ENCODE measurements around the gene ATG5. TPM values are rescaled to one million over a fixed set of nuclear protein-coding genes. Genes with fewer than 3 reads are reported as not detected.
"Not testable (repeated sequence)": the region's sequence is repeated elsewhere in the genome, so short reads cannot be mapped to it uniquely, and the experiment has no call there.

The ATG5 gene
- total and polyA plus RNA-seq, 11 donors: 8.8 to 23.9 (median 14.3) TPM

DNA sequence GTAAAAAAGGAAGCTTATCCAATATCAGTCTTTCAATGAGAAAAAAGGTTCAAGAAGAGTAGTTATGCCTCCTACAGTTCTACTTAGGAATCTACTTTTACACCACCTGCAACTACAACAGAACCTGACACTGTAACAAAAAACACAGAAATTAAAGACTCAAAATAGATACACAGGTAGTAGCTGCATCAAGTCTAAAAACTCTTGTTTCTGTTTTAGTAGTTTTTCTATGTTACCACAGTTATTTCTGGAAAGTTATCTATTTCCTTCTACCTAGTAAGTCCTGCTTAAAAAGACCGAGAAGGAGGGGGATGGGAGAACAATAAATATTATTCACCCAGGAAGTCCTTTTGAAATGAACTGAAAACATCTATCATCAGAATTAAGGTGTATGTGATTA lies 52.5 kb downstream of the ATG5 start:
- H3K9me3 ChIP-seq: peaks cover 0 to 9% (median 0%) of the 10 kb centered on the region in 12 donors
- peaks cover 0 to 9% (median 7%) of the 10 kb centered on the region in 9 donors for H3K36me3 ChIP-seq
- H3K4me3 ChIP-seq: no peak overlapping the region
- H3K27me3 ChIP-seq: no peaks in the 10 kb centered on the region
- peaks cover 0 to 27% (median 2%) of the 10 kb centered on the region in 12 donors for H3K4me1 ChIP-seq
- TF ChIP-seq CTCF (IDR thresholded peaks at IDR 0.05) (no peak), POLR2A (IDR thresholded peaks at IDR 0.05) (no peak)
- intact Hi-C loops (cut with DNase I): no loop called here
- DNase-seq: no peak
- ATAC-seq: no peak
- H3K27ac ChIP-seq: no peak overlapping the region
- 82 to 88% (median 84%) methylated on average over 1 of the region's 1 CpG for WGBS, 4 donors

DNA sequence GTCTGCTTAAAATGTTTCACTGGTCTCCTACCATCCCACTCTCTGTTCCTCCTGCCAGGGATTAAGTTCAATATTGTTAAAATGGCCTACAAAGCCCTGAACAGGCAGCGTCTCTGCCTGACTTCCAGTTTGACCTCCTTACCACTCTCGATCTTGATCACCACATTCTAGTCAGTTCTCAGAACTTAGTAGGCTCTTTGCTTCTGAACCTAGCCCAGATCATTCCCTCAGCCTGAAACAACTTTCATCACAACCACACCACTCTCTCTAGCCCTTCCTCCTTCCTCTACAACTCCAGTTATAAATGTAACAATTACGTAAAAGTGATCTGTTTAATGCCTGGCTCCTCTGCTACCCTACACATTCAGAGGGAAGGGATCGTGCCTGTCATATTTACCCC lies 53.3 kb downstream of the ATG5 start:
- Histone ChIP-seq H3K27ac (no peak overlapping the region), H3K36me3 (peaks cover 0 to 1% (median 0%) of the 10 kb centered on the region in 9 donors)
- ATAC-seq: no peak

DNA sequence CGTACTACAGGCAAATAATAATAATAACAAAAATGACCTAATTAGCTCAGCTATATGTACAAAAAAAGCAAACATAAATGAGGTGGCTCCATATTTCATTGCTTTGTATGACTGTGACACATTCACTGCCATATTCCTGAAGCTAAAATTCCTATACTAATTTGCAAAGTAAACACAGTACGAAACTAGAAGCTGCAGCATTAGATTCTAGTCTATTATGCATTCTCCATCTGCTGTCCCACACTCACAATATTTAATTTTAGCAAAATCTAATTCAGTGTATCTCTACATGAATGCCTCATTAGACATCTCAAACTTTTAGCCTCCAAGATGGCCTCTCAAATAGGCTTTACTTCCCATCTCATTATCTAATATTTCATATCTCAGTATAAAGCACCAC lies 55.1 kb downstream of the ATG5 start:
- ATAC-seq (no peak), DNase-seq (no peak)
- WGBS, 4 donors: 92 to 96% (median 94%) methylated on average over 2 of the region's 2 CpGs
- Histone ChIP-seq H3K4me3 (no peak overlapping the region), H3K27me3 (no peaks in the 10 kb centered on the region), H3K36me3 (no peaks in the 10 kb centered on the region), H3K4me1 (peaks cover 0 to 27% (median 2%) of the 10 kb centered on the region in 12 donors), H3K27ac (no peak overlapping the region), H3K9me3 (peaks cover 0 to 33% (median 3%) of the 10 kb centered on the region in 12 donors)
- TF ChIP-seq POLR2A (IDR thresholded peaks at IDR 0.05) (no peak), CTCF (IDR thresholded peaks at IDR 0.05) (no peak)
- intact Hi-C loops (cut with DNase I): no loop called here

More for the DNA sequence above, 53.3 kb downstream of the ATG5 start:
- TF ChIP-seq POLR2A (IDR thresholded peaks at IDR 0.05) (no peak), CTCF (IDR thresholded peaks at IDR 0.05) (no peak)
- H3K27me3 ChIP-seq: no peaks in the 10 kb centered on the region
- peaks cover 0 to 27% (median 2%) of the 10 kb centered on the region in 12 donors for H3K4me1 ChIP-seq
- no peak overlapping the region for H3K4me3 ChIP-seq
- DNase-seq: no peak
- H3K9me3 ChIP-seq: peaks cover 0 to 16% (median 0%) of the 10 kb centered on the region in 12 donors
- intact Hi-C loops (cut with DNase I): no loop called here
- WGBS, 4 donors: 95 to 97% (median 96%) methylated on average over 4 of the region's 4 CpGs

DNA sequence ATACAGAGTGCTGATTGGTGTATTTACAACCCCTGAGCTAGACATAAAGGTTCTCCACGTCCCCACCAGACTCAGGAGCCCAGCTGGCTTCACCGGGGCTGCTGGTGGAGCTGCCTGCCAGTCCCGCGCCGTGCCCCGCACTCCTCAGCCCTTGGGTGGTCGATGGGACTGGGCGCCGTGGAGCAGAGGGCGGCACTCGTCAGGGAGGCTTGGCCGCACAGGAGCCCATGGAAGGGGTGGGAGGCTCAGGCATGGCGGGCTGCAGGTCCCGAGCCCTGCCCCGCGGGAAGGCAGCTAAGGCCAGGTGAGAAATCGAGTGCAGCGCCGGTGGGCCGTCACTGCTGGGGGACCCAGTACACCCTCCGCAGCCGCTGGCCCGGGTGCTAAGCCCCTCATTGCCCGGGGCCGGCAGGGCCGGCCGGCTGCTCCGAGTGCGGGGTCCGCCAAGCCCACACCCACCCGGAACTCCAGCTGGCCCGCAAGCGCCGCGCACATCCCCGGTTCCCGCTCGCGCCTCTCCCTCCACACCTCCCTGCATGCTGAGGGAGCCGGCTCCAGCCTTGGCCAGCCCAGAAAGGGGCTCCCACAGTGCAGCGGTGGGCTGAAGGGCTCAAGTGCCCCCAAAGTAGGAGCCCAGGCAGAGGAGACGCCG lies 56.2 kb downstream of the ATG5 start:
- peaks cover 0 to 20% (median 2%) of the 10 kb centered on the region in 12 donors for H3K4me1 ChIP-seq
- H3K36me3 ChIP-seq; intact Hi-C loops (cut with DNase I); H3K4me3 ChIP-seq; H3K27me3 ChIP-seq; DNase-seq; H3K27ac ChIP-seq; ATAC-seq: not testable (repeated sequence)
- 94 to 98% (median 96%) methylated on average over 39 to 43 of the region's 43 CpGs for whole genome bisulfite sequencing, 4 donors
- peaks cover 0 to 43% (median 3%) of the 10 kb centered on the region in 12 donors for H3K9me3 ChIP-seq

DNA sequence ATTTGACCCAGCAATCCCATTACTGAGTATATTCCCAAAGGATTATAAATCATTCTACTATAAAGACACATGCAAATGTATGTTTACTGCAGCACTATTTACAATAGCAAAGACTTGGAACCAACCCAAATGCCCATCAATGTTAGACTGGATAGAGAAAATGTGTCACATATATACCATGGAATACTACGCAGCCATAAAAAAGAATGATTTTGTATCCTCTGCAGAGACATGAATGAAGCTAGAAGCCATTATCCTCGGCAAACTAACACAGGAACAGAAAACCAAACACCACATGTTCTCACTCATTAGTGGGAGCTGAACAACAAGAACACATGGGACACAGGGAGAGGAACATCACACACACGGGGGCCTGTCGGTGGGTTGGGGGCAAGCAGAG lies 57.1 kb downstream of the ATG5 start:
- DNase-seq; H3K4me3 ChIP-seq; H3K36me3 ChIP-seq; H3K27ac ChIP-seq; H3K27me3 ChIP-seq; ATAC-seq; intact Hi-C loops (cut with DNase I): not testable (repeated sequence)
- WGBS, 4 donors: 96 to 99% (median 97%) methylated on average over 4 of the region's 4 CpGs
- H3K9me3 ChIP-seq: peaks cover 0 to 46% (median 3%) of the 10 kb centered on the region in 12 donors
- H3K4me1 ChIP-seq: peaks cover 0 to 18% (median 1%) of the 10 kb centered on the region in 12 donors

DNA sequence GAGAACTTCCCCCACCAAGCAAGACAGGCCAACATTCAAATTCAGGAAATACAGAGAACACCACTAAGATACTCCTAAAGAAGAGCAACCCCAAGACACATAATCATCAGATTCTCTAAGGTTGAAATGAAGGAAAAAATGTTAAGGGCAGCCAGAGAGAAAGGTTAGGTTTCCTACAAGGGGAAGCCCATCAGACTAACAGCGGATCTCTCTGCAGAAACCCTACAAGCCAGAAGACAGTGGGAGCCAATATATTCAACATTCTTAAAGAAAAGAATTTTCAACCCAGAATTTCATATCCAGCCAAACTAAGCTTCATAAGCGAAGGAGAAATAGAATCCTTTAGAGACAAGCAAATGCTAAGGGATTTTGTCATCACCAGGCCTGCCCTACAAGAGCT lies 61.1 kb downstream of the ATG5 start:
- peaks cover 0 to 46% (median 3%) of the 10 kb centered on the region in 12 donors for H3K9me3 ChIP-seq
- DNase-seq; intact Hi-C loops (cut with DNase I); H3K36me3 ChIP-seq; ATAC-seq; H3K4me3 ChIP-seq; H3K27ac ChIP-seq; H3K4me1 ChIP-seq; H3K27me3 ChIP-seq: not testable (repeated sequence)
- 77 to 100% (median 97%) methylated on average over 2 of the region's 2 CpGs for WGBS, 4 donors

DNA sequence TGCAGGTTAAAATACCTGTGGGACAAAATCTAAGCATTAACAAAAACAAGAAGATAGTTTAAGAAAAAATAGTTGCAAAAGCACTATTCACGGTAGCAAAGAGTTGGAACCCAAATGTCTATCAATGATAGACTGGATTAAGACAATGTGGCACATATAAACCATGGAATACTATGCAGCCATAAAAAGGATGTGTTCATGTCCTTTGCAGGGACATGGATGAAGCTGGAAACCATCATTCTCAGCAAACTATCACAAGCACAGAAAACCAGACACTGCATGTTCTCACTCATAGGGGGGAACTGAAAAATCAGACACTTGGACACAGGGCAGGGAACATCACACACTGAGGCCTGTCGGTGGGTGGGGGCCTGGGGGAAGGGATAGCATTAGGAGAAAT lies 65.8 kb downstream of the ATG5 start:
- H3K27ac ChIP-seq; H3K9me3 ChIP-seq; H3K4me1 ChIP-seq; H3K36me3 ChIP-seq; DNase-seq; intact Hi-C loops (cut with DNase I); ATAC-seq; H3K4me3 ChIP-seq; H3K27me3 ChIP-seq: not testable (repeated sequence)
- 97 to 99% (median 98%) methylated on average over 2 of the region's 2 CpGs for WGBS, 4 donors

Measured in heart left ventricle (tissue), 16 donors.